B cell (primary cell): ENCODE data around the gene CMIP.

Experiments used
- CTCF ChIP-seq: fragments of 200-600 bp; IDR thresholded peaks from one replicate; pipeline ENCODE4 v1.8.0; 2022; ENCODE audit warnings: antibody characterized with exemption, mild to moderate bottlenecking
- EZH2 ChIP-seq: IDR thresholded peaks from 2 replicates; pipeline ENCODE4 v1.6.1; 2012; ENCODE audit warnings: borderline replicate concordance, low read depth, mild to moderate bottlenecking, moderate library complexity, low read length; ENCODE audit not compliant: insufficient read depth, poor library complexity, severe bottlenecking

GRCh38 chr16:81716478-81717225, 272.0 kb downstream of the CMIP start:
- TF ChIP-seq CTCF, result no peak
- no peak for TF ChIP-seq EZH2
